Hematopoietic multipotent progenitor cell treated with erythropoietin and hydrocortisone succinate and interleukin-3 and kit ligand, for 6 days (in vitro differentiated cells): Measurements from ENCODE around the gene FAT1.
"Not testable (repeated sequence)": the region's sequence is repeated elsewhere in the genome, so short reads cannot be mapped to it uniquely, and the experiment has no call there.

ENCODE experiments used
- DNase-seq: peaks from one replicate; pipeline ENCODE4 v3.0.0-alpha.2; 2015

The FAT1 gene, protein sequence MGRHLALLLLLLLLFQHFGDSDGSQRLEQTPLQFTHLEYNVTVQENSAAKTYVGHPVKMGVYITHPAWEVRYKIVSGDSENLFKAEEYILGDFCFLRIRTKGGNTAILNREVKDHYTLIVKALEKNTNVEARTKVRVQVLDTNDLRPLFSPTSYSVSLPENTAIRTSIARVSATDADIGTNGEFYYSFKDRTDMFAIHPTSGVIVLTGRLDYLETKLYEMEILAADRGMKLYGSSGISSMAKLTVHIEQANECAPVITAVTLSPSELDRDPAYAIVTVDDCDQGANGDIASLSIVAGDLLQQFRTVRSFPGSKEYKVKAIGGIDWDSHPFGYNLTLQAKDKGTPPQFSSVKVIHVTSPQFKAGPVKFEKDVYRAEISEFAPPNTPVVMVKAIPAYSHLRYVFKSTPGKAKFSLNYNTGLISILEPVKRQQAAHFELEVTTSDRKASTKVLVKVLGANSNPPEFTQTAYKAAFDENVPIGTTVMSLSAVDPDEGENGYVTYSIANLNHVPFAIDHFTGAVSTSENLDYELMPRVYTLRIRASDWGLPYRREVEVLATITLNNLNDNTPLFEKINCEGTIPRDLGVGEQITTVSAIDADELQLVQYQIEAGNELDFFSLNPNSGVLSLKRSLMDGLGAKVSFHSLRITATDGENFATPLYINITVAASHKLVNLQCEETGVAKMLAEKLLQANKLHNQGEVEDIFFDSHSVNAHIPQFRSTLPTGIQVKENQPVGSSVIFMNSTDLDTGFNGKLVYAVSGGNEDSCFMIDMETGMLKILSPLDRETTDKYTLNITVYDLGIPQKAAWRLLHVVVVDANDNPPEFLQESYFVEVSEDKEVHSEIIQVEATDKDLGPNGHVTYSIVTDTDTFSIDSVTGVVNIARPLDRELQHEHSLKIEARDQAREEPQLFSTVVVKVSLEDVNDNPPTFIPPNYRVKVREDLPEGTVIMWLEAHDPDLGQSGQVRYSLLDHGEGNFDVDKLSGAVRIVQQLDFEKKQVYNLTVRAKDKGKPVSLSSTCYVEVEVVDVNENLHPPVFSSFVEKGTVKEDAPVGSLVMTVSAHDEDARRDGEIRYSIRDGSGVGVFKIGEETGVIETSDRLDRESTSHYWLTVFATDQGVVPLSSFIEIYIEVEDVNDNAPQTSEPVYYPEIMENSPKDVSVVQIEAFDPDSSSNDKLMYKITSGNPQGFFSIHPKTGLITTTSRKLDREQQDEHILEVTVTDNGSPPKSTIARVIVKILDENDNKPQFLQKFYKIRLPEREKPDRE (N-terminal part only)

DNA sequence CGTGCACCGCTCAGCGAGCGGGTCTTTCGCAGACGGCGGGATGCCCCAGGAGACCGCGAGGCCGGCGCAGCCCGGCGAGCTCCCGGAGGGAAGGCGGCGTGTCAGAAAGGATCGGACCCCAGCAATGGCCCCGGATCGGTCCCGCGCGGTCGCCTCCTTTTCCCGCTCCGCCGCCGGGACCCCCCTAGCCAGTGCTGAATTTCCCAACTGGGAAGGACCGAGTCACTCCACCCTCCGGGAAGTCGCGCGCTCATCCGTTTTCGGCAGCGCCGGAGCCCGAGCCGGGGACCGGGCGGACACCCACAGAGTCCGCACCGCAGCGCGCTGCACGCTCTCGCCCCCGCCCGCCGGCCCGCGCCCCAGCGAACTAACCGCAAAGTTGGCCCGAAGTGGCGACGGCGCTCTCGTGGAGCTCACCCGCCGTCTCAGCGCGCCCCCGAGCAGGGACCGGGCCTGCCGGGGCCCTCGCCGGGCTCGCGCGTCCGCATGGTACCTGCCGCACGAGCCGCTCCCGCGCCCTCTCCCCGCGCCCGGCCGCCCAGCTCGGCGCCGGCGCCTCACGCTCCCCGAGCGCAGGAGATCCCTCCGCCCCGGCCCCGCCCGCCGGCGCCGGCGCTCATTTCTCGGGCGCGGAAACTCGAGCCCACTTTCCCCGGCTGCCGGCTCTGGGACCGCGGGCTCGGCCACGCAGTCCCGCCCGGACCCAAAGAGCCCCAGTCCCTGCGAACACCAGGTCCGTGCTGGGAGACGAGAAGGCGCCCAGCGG is at the start of gene FAT1:
TSS of gene FAT1 (minus strand) at position 565 of the 766 bp plus-strand sequence. CDS start 14,029 bp downstream, outside the sequence.
- DNase-seq: peak; percentile 25

DNA sequence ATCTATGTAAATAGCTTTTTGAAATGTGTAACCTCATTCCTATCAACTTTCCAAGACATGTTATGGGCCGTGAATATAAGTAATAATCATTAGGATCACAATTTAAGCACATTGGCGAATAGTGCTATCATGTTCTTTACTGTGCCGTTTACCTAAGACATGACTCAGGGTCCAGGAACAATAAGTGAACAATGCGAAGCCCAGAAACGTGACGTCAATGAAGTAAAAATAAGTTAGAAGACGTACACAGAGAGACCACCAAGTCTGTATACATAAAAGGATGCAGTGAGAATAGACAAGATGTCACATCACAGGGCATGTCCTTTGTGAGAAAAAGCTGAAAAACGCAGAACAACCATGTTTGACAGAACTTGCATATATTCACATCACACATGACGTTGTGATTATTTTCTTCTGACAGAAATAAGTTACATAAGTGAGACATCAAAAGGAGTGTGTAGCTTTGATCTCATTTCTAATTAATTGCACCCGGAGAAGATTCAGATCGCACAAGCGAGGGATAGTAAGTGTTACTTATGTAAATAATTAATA is 49.4 kb upstream of the FAT1 start:
- no peak for DNase-seq

DNA sequence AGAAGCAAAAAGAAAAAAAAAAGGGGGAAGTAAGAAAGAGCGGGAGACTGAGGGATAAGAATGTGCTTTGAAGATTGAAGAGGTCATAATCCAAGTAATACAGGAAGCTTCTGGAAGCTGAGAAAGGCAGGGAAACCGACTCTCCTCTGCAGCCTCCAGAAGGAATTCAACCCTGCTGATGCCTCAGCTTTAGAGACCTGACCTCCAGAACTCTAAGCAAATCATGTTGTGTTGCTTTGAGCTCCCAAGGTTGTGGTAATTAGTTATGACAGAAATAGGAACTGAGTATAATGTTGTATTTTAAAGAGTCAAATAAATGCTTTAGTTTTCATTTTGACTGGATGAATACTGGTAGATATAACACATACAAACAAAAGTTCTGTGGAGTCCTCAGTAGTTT is 48.0 kb upstream of the FAT1 start:
- no peak for DNase-seq

GRCh38 chr4:186770481-186771175 is 47.0 kb upstream of the FAT1 start:
- no peak for DNase-seq

GRCh38 chr4:186767794-186768193 is 44.1 kb upstream of the FAT1 start:
- no peak for DNase-seq

- DNase-seq: no peak
These were observed 42.3 kb upstream of the FAT1 start for GRCh38 chr4:186765673-186766546.

DNA sequence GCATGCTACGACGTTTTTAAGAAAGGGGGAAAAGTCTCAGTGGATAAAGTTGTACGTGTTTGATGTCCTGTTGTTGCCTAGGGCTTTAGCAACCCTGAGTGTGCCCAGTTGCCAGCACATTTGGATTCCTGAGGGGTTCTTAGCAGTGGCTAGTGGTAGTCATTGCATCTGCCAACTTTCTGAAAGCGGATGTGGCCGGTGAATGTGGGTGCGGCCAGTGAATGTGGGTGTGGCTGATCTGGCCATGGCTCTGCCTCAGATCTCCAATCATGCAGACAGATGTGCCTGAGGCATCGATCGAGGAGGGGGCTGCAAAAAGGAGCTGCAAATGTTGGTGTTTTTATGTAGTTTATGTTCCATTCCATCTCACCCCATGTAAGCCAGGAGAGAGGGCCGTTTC is 41.5 kb upstream of the FAT1 start:
- no peak for DNase-seq

GRCh38 chr4:186764457-186764856 is 40.8 kb upstream of the FAT1 start:
- no peak for DNase-seq

- DNase-seq: no peak
These were observed 39.2 kb upstream of the FAT1 start for GRCh38 chr4:186762865-186763264.

GRCh38 chr4:186762361-186762760 is 38.7 kb upstream of the FAT1 start:
- no peak for DNase-seq

GRCh38 chr4:186761956-186762355 is 38.3 kb upstream of the FAT1 start:
- not testable (repeated sequence) for DNase-seq

GRCh38 chr4:186761393-186761792 is 37.7 kb upstream of the FAT1 start:
- DNase-seq: no peak

DNA sequence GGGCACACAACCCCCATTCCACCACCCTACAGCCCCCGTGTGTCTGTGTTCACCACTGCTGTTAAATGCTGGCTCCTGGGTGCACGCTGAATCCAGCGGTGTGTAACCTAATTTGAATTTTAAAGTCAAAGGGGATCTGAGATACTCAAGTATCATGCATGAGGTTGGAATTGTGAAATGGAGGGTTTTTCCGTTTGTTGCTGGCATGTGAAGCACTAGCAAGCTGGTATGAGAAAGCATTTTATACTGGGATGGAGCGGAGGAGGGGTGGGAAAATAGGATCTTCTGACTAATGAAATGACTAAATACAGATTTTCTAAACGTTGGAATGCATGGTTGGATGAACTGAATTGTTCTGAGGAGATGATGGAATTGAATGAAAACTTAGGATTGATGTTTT is 36.9 kb upstream of the FAT1 start:
- no peak for DNase-seq

- DNase-seq: no peak
These were observed 36.3 kb upstream of the FAT1 start for GRCh38 chr4:186759990-186760389.

DNA sequence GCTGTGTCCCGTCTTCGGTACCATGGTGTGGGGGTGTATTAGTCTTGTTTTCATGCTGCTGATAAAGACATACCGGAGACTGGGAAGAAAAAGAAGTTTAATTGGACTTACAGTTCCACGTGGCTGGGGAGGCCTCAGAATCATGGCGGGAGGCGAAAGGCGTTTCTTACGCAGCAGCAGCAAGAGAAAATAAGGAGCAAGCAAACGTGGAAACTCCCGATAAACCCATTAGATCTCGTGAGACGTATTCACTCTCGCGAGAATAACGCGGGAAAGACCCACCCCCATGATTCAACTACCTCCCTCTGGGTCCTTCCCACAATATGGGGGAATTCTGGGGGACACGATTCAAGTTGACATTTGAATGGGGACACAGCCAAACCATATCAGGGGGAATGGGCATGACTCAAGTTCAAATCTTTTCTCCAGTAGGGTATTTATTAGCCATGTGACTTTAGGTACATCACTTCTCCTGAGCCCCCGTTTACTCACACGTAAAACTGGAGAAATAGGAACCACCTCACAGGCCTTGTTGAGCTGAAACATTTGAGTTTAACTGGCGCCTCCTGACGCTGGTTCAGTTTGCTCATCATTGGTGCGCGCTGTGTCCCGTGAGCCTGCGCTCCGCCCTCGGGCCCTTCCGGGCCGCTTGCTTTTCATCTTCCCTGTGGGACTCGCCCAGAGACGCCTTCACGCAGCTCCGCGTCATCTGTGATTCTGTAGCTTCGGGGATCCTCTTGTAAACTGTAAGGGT is 35.5 kb upstream of the FAT1 start:
- no peak for DNase-seq

DNA sequence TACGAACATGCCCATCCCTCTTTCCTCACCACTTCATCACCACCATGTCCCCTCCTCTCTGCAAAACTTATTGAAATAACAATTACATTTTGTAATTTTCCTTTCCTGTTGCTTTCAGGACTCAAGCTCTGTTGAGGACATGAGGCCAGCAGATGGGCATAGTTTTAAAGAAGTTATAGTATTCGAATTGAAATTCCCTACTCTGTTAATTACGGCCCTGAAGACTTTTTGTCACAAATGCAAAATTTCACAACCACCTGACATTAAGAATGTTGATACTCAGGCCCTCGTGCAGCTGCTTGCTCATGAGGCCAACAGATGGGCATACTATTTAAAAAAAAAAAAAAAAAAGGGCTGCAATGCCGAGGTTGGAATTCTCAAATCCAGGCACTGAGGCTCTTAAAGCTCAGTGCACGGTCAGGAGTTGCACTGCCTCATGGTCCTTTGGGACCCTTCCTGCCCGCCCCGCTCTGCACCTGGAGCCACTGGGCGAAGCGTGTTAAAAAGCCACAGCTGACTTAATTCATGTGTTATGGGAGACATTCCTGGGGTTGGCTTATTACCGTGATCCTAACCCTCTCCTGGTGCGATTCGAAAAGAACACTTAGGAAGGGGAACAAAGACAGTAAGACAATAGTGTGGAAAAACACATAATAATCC is 34.2 kb upstream of the FAT1 start:
- DNase-seq: no peak

- not testable (repeated sequence) for DNase-seq
These were observed 32.9 kb upstream of the FAT1 start for GRCh38 chr4:186756550-186756949.

DNA sequence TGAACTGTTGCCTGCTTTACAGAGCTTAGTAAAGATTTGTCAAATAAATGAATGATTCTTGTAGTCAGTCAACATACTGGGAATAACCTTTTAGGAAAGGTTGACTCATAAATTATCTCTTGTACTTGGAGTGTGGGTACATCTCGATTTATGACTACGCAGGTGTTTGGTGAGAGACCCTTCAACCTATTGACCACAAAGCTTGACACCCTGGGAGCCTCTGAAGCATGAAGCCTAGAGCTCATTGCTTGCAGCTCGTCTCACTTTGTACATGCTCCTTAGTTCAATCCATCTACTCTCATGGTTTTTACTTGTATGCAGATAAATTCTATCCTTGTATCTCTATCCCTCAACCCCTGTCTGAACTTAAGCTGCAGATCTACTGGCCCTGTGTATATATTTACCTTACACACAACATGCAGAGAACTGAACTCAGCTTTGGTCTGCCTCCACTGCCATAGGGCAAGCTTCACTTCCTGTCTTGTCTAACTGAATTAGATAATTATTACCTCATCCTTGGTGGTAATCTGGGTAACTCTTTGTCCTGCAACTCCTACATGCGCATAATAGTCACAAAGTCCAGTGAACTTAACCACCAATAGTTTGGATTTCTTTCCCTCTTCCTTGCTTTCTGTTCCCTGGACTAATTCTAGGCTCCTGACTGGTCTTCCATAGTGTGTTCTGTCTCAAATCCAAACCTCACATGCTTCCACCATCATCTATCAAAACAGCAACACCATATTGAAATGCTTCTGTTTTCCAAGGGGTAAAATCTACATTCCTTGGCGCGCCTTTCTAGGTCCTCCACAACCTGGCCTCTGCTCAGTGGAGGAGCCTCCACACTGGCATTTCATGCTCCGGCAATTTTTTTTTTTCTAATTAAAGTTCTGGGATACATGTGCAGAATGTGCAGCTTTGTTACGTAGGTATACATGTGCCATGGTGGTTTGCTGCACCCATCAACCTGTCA is 32.2 kb upstream of the FAT1 start:
- DNase-seq: no peak
